GM13976 (cell line): ENCODE results near the gene POLR2I.

ENCODE experiments used
- DNase-seq: peaks from one replicate; pipeline ENCODE4 v3.0.0; 2012; ENCODE audit warnings: low spot score
- in situ Hi-C: fragments of 300-500 bp; cut with MboI; formaldehyde crosslinking; loops from one replicate; pipeline ENCODE4 v1.12.0; 2022; ENCODE audit warnings: low sequenced_read_pairs, mixed read lengths, inconsistent platforms; ENCODE audit not compliant: unreplicated experiment
- TF ChIP-seq, protein P1 (sequence below): IDR thresholded peaks from 2 replicates; pipeline ENCODE4 v1.5.1; 2012; ENCODE audit warnings: borderline replicate concordance, mild to moderate bottlenecking; ENCODE audit not compliant: insufficient read depth; ENCODE audit errors: extremely low read depth, missing control alignments, control extremely low read depth

Gene POLR2I

DNA sequence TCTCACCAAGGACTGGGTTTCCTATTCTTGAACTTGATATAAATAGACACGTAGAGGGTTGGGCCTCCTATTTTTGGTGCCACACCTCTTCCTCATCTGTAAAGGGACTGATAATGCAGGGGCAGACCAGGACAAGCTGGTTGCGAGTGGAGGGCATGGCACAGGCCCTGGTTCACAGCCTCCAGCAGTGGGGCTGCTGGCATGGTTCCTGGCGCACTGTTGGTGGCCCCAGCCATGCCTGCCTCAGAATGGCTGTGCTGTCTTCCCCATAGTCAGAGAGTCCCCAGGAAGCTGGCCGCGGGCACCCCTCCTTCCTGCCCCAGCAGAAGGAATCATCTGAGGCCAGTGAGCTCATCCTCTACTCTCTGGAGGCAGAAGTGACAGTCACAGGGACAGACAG, 14.2 kb downstream of the POLR2I start:
- TF ChIP-seq, protein P1, sequence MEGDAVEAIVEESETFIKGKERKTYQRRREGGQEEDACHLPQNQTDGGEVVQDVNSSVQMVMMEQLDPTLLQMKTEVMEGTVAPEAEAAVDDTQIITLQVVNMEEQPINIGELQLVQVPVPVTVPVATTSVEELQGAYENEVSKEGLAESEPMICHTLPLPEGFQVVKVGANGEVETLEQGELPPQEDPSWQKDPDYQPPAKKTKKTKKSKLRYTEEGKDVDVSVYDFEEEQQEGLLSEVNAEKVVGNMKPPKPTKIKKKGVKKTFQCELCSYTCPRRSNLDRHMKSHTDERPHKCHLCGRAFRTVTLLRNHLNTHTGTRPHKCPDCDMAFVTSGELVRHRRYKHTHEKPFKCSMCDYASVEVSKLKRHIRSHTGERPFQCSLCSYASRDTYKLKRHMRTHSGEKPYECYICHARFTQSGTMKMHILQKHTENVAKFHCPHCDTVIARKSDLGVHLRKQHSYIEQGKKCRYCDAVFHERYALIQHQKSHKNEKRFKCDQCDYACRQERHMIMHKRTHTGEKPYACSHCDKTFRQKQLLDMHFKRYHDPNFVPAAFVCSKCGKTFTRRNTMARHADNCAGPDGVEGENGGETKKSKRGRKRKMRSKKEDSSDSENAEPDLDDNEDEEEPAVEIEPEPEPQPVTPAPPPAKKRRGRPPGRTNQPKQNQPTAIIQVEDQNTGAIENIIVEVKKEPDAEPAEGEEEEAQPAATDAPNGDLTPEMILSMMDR, result no peak
- in situ Hi-C loops, result no loop called here
- no peak for DNase-seq

GRCh38 chr19:36099166-36099785, 15.4 kb downstream of the POLR2I start:
- in situ Hi-C loops, result no loop called here
- TF ChIP-seq, protein P1, result no peak
- DNase-seq, result no peak

DNA sequence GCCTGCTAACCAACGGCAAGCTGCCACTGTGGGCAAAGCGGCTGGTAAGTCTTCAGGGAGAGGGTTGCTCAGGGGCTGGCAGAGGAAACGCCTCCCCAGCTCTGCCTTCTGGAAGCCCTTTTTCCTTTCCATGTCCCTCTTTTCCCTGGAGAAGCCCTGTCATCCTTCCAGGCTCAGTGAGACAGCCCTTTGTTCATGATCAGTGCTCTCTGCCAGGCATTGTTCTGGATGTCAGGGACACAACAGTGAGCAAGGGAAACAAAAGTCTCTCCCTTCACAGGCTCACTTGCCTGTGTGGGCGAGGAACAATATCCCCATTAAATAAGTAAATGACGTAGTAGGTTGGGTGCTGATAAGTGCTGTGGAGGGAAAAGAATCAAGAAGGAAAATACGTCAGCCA, 17.6 kb downstream of the POLR2I start:
- DNase-seq, result no peak
- TF ChIP-seq, protein P1, result no peak
- in situ Hi-C loops, result no loop called here

- in situ Hi-C loops, result no loop called here
- TF ChIP-seq, protein P1, result no peak
- DNase-seq, result peak; percentile 60
These were observed 21.0 kb downstream of the POLR2I start for GRCh38 chr19:36093687-36094086.

- TF ChIP-seq, protein P1, result no peak
These were observed 21.5 kb downstream of the POLR2I start for GRCh38 chr19:36093146-36093662.

DNA sequence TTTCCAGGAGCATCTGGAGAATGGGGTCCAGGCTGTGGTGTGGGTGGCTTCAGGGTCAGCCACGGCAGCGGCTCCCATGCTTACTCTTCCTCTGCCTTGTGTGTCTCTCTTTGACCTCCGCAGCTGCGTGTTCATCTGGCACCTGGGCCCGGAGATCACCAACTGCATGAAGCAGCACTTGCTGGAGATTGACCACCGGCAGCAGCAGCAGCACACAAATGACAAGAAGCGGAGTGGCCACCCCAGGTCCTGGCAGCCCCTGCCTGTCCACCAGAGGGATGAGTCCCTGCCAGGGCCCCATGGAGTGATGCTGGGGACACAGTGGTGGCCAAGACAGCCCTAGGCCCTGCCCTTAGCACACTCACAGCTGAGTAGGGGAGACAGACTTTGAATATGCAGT, 22.1 kb downstream of the POLR2I start:
- in situ Hi-C loops, result no loop called here
- TF ChIP-seq, protein P1, result no peak
- DNase-seq, result no peak

More at GRCh38 chr19:36093146-36093662, 21.5 kb downstream of the POLR2I start:
- in situ Hi-C loops, result no loop called here
- peak; percentile 88 for DNase-seq
